GM18868 (cell line): Measurements from ENCODE around the gene GFOD2.
"Not testable (repeated sequence)": the region's sequence is repeated elsewhere in the genome, so short reads cannot be mapped to it uniquely, and the experiment has no call there.

Source experiments
- ATAC-seq: cut with Tn5 transposase; IDR thresholded peaks from one replicate; pipeline ENCODE4 v1.9.1; 2021; ENCODE audit warnings: mild to moderate bottlenecking, moderate library complexity; ENCODE audit not compliant: unreplicated experiment

The GFOD2 gene

DNA sequence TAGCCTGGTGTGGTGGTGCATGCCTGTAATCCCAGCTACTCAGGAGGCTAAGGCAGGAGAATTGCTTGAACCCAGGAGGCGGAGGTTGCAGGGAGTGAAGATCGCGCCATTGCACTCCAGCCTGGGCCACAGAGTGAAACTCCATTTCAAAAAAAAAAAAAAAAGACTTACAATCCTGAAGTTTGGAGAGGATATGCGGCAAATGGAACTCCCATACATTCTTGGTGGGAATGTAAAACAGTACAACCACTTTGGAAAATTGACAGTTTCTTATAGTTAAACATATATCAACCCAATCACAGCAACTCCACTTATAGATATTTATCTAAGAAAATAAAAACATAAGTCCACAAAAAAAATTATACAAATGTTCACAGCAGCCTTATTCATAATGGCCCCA is 11.9 kb downstream of the GFOD2 start:
- no peak for ATAC-seq

DNA sequence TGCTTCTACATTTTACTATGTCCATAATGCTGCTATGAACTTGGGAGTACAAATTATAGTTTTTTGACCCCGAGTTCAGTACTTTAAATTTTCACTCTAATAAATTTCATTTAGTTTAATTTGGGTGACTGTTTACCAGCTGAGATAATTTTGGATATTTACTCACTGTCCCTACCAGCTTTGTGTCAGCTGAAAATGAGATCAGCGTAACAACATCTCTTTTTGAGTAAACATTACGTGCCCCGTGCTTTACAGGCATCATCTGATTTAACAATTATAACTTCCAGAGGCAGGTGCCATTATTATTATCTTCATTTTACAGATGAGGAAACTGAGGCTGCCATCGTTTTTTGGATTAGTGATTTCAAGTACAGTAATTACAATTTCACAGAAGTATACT is 15.0 kb downstream of the GFOD2 start:
- ATAC-seq = no peak

DNA sequence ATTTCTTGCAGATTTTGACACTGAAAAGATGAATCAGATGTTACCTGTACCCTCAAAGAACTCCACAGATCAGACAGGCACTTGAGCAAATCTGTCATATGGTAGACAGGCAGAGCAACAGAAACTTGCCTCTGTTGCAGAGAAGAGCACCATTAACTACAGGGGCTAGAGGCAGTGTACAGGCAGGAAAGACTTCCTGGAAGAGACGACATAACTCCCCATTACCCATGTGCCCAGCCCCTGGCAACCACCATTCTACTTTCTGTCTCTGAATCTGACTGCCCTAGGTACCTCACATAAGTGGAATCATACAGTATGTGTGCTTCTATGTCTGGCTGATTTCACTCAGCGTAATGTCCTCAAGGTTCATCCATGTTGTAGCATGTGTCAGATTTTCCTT is 15.5 kb downstream of the GFOD2 start:
- ATAC-seq = no peak

DNA sequence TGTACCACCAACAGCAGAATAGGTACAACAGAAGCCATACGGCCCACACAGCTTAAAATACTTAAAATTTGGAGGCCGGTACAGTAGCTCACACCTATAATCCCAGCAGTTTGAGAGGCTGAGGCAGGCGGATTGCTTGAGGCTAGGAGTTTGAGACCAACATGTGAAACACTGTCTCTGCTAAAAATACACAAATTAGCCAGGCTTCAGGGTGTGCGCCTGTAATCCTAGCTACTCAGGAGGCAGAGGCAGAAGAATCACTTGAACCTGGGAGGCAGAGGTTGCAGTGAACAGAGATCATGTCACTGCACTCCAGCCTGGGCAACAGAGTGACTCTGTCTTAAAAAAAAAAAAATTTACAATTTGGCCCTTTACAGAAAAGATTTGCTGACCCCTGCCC is 17.0 kb downstream of the GFOD2 start:
- ATAC-seq = no peak

DNA sequence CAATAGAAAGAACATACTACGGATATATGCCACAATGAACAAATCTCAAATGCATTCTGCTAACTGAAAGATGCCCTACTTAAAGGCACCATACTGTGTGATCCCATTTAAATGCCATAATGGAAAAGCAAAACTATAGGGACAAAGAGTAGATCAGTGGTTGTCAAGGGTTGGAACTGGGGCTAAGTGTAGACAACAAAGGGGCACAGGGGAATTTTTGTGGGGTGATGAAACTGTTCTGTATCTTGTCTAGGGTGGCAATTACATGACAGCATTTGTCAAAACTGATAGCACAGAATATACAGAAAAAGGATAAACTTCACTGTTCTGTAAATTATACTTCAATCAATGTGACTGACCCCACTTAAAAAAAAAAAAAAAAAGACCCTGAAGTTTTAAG is 17.7 kb downstream of the GFOD2 start:
- no peak for ATAC-seq

DNA sequence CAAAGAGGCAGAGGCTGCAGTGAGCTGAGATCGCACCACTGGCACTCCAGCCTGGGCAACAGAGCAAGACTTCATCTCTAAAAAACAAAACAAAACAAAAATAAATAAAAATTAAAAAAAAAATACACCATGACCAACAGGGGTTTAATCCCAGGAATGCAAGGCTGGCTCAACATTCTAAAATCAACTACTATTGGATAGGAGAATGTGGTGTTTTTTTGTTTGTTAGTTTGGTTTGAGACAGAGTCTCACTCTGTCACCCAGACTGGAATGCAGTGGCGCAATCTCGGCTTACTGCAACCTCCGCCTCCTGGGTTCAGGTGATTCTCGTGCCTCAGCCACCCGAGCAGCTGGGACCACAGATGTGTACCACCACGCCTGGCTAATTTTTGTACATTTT is 19.9 kb downstream of the GFOD2 start:
- ATAC-seq = no peak

DNA sequence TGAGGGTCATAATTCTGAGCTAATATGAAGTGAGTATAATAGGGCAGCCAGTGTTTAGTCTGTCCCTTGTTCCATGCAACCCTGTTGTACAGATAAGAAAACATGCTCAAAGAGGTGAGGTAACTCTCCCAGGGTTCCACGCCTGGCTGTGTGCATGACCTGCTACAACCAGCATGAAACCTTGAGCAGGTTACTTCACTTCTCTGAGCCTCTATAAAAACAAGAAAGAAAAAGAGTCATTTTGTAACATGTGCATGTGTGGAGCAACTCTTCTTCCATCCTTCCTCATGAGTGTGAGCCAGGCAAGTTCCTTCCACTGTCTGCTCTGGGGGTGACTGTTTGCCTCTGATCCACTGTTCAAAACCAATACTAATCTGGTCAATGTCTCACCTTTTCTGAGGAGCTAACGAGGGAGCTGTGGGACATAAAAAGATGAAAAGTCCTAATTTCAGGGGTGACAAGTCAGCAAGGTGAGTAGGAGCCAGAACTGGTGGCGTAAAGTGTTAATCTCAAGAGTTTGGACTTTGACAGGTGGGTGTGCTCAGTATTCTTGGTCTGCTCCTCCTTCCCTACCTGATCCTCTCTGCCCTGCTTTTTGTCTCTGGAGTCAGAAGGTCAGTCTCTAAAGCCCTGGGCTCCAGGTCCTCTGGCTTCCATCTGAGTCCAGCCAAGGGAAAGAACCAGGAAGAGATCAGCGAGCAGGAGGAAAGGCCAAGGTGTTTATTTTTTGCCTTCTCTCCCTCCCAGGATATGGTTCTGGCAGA is 21.5 kb downstream of the GFOD2 start:
- ATAC-seq = no peak

DNA sequence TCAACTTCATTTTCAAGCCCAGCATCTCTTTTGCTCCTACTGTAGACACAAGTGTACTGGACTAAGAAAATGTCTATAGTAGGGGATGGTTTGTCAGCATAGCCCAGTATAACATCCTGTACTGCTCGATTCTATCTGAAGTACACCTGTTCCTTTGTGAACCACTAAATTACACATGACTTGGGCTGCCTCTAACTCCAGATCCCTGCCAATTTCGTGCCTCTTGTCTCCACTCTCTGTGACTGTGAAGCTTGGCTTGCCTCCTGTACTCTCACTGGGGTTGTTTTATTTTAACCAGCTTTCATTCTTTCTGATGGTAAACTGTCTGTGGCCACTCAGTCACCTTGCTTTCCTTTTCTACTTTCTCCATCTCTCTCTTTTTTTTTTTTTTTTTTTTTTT is 24.5 kb downstream of the GFOD2 start:
- no peak for ATAC-seq

DNA sequence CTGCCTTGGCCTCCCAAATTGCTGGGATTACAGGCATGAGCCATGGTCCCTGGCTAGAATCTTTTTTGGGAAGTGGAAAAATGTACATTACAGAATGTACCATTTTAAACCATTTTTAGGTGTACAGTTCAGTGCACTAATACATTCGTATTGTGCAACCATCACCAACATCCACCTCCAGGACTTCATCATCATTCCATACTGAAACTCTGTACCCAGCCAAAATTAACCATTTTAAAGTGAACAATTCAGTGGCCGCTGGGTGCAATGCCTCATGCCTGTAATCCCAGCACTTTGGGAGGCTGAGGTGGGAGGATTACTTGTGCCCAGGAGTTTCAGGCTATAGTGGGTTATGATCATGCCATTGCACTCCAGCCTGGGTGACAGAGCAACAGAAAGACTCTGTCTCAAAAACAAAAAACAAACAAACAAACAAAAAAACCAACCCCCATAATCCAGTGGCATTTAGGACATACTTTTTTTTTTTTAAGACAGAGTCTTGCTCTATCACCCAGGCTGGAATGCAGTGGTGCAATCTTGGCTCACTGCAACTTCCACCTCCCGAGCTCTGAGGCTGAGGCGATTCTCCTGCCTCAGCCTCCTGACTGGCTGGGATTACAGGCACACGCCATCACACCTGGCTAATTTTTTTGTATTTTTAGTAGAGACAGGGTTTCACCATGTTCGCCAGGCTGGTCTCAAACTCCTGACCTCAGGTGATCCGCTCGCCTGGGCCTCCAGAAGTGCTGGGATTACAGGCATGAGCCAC is 25.4 kb downstream of the GFOD2 start:
- not testable (repeated sequence) for ATAC-seq

DNA sequence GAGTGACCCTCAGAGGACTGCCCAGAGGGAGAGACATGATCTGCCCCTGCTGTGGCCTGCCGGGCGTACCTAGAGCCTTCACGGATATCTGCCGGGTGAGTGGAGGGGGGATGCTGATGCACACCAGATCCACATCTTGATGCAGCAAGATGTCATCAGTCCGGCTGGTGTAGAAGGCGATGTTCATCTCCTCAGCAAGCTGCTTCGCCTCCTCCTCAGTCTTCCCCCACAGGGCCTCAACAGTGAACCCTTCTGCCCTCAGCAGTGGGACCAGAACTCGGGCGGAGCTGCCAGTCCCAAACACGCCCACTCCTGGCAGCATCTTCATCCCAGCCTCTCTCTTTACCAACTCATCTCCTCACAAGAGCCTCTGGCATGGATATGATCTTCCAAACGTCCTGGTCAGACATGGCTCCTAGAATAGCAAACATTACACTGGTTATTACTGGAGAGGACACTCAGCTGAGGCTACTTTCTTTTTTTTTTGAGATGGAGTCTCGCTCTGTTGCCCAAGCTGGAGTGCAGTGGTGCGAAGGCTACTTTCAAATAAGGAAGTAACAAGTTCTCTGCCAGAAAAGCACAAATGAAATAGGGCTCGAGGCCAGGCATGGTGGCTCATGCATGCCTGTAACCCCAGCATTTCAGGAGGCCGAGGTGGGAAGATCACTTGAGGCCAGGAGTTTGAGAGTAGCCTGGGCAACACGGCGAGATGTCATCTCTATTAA is 33.6 kb downstream of the GFOD2 start:
- no peak for ATAC-seq

DNA sequence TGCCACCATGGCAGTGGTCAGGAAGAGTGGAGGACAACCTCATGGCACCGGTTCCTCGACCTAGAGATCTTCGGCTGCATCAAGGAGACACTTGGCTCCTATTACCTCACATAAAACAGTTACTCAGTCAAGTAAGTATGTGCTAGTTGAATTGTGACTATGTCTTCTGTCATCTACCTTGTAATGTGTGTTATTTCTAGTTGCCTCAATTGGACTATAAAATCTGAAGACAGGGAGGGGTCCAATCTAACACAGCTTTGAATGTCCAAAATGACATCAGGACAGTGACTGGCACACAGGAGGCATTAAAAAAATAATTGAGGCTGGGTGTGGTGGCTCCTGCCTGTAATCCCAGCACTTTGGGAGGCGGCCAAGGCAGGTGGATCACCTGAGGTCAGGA is 35.3 kb downstream of the GFOD2 start:
- no peak for ATAC-seq

DNA sequence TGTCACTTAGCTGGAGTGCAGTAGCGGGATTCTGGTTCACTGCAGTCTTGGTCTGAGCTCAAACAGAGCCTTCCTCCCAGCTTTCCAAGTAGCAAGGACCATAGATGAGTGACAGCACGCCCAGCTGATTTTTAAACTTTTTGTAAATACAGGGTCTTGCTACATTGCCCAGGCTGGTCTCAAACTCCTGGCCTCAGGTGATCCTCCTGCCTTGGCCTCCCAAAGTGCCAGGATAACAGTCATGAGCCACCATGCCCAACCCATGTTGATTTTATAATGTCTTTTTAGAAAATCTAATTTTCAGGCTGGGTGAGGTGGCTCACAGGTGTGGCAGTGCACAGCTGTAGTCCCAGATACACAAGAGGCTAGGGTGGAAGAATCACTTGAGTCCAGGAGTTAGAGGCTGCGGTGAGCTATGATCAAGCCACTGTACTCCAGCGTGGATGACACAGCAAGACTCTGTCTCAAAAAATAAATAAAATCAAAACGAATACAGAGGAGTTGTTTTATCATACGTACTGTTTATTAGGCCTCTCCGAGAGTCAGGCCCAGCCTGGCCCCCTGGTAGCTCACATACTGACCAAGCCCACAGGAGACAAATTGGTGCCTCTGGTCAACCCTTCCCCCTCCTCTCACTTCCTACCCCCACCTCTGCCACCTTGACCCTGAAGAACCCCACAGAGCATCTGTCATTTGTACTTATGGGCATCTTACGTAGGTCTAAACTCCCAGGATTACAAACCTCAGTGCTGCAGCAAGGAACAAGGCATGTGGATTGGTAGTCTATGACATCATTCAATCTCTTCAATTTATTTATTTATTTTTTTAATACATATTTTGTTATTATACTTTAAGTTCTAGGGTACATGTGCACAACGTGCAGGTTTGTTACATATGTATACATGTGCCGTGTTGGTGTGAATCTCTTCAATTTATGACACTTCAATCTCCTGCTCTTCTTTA is 38.9 kb downstream of the GFOD2 start:
- no peak for ATAC-seq

DNA sequence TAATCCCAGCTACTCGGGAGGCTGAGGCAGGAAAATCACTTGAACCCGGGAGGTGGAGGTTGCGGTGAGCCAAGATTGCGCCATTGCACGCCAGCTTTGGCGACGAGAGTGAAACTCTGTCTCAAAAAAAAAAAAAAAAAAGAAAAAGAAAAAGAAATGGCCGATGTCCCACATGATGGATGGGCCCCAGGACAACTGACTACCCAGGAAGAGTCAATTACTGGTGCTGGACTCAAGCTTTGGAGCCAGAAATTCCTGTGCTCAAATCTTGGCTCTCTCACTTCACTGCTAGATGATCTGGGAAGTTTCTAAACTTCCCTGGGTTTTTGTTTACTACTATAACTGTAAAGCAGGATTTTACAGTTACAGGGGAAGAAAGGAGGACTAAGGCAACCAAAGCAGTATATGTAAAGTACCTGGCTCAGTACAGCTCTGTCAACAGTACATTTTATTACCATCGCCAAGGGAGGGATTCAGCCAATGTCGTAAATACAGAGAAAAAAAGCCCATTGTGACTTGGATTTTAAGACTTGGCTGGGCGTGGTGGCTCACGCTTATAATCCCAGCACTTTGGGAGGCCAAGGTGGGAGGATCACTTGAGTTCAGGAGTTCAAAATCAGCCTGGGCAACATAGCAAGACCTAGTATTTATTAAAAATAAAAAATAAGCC is 40.6 kb downstream of the GFOD2 start:
- no peak for ATAC-seq

DNA sequence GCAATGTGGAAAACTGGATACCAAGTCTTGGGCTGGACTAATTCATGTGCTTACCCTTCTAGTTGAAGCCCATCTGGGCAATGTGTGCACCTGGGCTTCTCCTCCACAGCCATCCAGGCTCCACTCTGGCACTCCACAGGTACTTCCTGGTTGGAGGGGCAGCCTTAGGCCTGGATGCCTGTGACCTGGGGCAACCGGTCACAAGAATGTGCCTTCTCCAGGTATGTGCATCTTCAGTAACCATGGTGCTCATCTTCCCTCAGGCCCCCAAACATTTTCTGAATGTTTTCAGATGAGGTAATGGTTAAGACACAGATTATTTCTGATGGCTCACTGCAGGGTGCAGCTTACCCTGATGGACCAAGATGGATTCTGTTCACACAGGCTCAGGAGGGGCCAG is 41.4 kb downstream of the GFOD2 start:
- no peak for ATAC-seq

DNA sequence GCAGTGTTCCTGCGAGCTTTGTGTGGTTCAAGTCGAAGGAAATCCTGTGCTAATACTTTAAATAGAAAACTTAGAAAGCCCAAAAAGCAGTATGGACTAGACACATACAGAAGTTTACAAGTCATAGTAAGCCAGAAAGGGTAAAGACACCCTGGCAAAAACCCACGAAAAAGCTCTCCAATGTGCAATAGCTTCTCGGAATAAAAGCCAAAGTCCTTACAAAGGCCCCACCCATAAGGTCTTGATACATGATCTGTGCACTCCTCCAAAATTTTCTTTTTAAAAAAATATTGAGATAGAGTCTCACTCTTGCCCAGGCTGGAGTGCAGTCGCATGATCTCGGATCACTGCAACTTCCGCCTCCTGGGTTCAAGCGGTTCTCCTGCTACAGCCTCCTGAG is 42.2 kb downstream of the GFOD2 start:
- ATAC-seq = no peak

DNA sequence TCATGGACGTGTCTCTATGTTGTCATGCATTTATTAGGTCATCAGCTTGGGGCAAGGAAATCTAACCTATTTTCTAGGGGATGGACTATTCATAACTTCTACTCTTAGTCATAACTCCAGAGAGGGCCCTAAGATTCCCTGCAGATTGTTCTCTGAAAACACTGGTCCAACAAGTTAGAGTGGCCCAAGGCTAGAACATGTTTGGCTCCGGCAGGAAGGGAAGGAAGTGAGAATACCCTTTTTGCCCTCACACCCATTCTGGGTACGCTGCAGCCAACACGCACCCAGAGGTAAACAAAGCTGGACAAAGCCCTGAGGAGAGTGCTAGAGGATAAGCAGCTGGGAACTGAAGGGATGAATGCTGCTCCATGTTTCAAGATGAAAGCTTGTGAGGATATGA is 42.6 kb downstream of the GFOD2 start:
- ATAC-seq = no peak

DNA sequence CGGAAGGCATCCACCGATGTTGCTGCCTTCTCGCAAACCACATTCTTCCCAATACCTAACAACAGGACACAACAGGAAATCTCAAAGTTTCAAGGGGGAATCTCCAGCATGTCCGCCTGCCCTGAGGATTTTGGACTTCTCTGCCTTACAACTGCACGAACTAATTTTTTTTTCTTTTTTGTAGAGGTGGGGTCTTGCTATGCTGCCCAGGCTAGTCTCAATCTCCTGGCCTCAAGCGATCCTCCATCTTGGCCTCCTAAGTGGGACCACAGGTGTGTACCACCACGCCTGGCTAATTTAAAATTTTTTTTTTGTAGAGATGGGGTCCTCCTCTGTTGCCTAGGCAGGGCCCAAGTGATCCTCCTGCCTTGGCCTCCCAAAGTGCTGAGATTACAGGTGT is 43.1 kb downstream of the GFOD2 start:
- ATAC-seq = no peak

DNA sequence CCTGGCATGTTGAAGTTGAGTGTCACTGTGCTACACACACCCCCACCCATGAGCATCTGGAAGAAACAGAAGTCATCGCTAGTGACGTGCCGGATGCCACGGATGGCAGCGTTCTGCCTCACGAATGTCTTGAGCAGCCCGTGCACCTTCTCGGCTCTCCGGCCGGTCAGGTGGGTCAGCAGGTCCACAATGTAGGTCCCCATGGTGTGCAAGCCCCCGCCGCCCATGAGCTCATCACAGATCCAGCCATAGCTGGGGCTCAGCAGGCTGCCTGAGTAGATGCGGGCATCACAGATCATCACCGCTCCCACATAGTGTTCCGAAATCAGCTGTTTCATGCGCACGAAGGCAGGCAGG is 43.6 kb downstream of the GFOD2 start:
- no peak for ATAC-seq

DNA sequence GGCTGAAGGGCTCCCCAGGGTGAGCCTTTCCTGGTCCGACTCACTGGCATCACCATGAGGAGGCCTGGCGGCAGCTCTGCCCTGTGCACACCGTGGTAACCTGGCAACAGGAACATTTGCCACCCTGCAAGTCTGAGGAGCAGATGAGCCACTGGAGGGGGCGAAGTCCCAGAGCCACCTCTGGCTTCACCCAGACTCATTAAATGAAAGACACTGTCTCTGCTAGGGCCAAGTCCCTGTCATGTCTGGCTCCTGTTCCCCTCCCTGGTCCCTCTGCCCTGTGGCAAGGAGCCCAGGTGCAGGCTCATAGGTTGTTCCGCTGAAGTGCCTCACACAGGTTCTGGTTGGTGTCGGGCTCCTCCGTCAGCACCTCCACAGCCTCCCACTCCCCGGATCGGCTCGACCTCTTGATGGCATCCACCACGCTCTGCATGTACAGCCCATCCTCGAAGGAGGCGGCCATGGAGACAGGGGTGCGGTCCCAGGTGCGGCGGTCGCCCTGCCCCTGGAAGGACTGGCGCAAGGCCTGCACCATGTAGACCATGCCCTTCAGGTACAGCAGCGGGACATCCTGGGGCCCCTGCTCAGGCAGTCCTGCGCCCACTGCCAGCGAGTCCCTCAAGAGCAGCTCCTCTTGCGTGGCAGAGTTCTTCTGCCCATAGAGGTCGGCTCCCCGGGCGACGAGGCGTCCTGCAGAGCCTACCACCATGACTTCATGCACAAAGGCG is 44.1 kb downstream of the GFOD2 start:
- no peak for ATAC-seq
